ENCODE measurements around the gene OR51L1.
"Not testable (repeated sequence)": the region's sequence is repeated elsewhere in the genome, so short reads cannot be mapped to it uniquely, and the experiment has no call there.

OR51L1 gene

GRCh38 chr11:4994551-4994950, at the start of gene OR51L1:
TSS of gene OR51L1 (plus strand) at chr11:4994851. CDS start at chr11:4998983, 4,132 bp downstream.
- no peak for DNase-seq

- no peak for DNase-seq
Measured at GRCh38 chr11:4947505-4947904, 47.1 kb upstream of the OR51L1 start, which contains the start of gene OR51A4. TSS of gene OR51A4 (minus strand) at chr11:4947605. CDS start at chr11:4947100, 505 bp downstream.

GRCh38 chr11:4955613-4956012, 39.0 kb upstream of the OR51L1 start, which contains the start of gene OR51A2:
TSS of gene OR51A2 (minus strand) at chr11:4955713. CDS start at chr11:4955713, 0 bp downstream.
- not testable (repeated sequence) for DNase-seq

GRCh38 chr11:4957396-4957795, 37.3 kb upstream of the OR51L1 start:
- no peak for DNase-seq

- DNase-seq, result no peak
Measured at GRCh38 chr11:4960877-4961276, 33.8 kb upstream of the OR51L1 start.

- DNase-seq, result no peak
Measured at GRCh38 chr11:4962816-4963215, 31.8 kb upstream of the OR51L1 start.

- no peak for DNase-seq
Measured at GRCh38 chr11:4975436-4975835, 19.2 kb upstream of the OR51L1 start.

- no peak for DNase-seq
Measured at GRCh38 chr11:4979036-4979435, 15.6 kb upstream of the OR51L1 start.

GRCh38 chr11:4982678-4983077, 12.0 kb upstream of the OR51L1 start:
- DNase-seq, result no peak

- no peak for DNase-seq
Measured at GRCh38 chr11:4983841-4984240, 10.8 kb upstream of the OR51L1 start.

GRCh38 chr11:4991060-4991459, 3.6 kb upstream of the OR51L1 start:
- no peak for DNase-seq

- DNase-seq, result no peak
Measured at GRCh38 chr11:5004424-5005274, 10.0 kb downstream of the OR51L1 start.

- DNase-seq, result no peak
Measured at GRCh38 chr11:5007561-5007960, 12.9 kb downstream of the OR51L1 start.

GRCh38 chr11:5011254-5011653, 16.6 kb downstream of the OR51L1 start:
- no peak for DNase-seq

GRCh38 chr11:5013012-5013411, 18.4 kb downstream of the OR51L1 start:
- no peak for DNase-seq

GRCh38 chr11:5021996-5022395, 27.3 kb downstream of the OR51L1 start:
- DNase-seq, result no peak

- DNase-seq, result no peak
Measured at GRCh38 chr11:5036669-5037068, 42.0 kb downstream of the OR51L1 start.

- no peak for DNase-seq
Measured at GRCh38 chr11:5037926-5038325, 43.3 kb downstream of the OR51L1 start.

GRCh38 chr11:5038341-5038740, 43.7 kb downstream of the OR51L1 start:
- no peak for DNase-seq

- DNase-seq, result no peak
Measured at GRCh38 chr11:5040876-5041275, 46.2 kb downstream of the OR51L1 start.

- DNase-seq, result no peak
Measured at GRCh38 chr11:5042091-5042490, 47.4 kb downstream of the OR51L1 start.

GRCh38 chr11:5043380-5043779, 48.7 kb downstream of the OR51L1 start:
- DNase-seq, result no peak

- DNase-seq, result no peak
Measured at GRCh38 chr11:5046226-5046625, 51.6 kb downstream of the OR51L1 start, which contains the start of gene OR52J3. TSS of gene OR52J3 (plus strand) at chr11:5046526. CDS start at chr11:5046526, 0 bp downstream.

GRCh38 chr11:5046754-5047330, 52.2 kb downstream of the OR51L1 start:
- DNase-seq, result no peak

Measured in CD4-positive, alpha-beta T cell treated with Interleukin-12 subunit alpha and Interleukin-12 subunit beta, for 1 hour (primary cell).